Measurements from ENCODE around the gene TBXAS1.

Gene TBXAS1

GRCh38 chr7:139855498-139856270 is 26.6 kb downstream of the TBXAS1 start:
- no peak for DNase-seq

- DNase-seq: no peak
Measured at GRCh38 chr7:139857791-139858190, 28.7 kb downstream of the TBXAS1 start.

DNA sequence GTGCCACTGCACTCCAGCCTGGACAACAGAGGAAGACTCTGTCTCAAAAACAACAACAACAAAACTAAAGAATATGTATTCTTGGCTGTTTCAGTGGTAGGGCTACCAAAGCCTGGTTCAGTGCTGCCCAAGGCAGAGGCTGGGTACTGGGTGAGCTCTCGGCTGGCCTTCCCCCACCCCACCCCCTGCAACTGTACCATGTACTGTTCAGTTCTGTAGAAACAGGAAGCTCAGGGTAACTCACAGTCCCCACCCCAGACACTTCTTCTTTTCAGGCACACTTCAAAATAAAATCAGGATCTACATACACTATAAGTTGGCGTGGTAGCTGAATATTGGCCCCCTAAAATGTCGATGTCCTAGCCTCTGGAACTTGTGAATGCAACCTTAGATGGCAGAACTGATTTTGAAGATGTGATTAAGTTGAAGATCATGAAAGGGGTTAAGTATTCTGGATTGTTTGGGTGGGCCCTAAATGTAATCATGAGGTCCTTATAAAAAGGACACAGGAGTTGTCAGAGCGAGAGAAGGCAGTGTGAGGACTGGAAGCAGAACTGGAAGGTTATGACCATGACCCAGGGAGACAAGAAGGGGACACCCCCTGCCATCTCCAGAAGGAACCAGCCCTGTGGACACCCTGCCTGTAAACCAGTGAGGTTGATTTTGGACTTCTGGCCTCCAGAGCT is 31.2 kb downstream of the TBXAS1 start:
- DNase-seq: no peak

DNA sequence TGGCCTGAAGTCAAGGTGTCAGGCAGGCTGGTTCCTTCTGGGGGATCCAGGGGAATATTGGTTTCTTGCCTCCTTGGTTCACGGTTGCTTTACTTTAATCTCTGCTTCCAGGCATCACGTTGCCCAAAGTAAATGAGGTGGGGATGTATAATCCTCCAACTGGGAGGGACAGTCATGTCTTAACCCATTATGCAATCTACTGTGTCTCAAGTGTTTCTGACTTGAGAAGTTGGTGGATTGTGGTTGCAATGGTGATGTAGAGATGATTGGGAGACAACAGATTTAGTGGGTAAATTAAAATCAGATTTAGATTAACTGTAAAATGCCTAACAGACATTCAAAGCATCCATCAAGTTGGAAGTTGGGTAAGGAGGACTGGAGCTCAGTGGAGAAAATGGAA is 32.7 kb downstream of the TBXAS1 start:
- no peak for DNase-seq

DNA sequence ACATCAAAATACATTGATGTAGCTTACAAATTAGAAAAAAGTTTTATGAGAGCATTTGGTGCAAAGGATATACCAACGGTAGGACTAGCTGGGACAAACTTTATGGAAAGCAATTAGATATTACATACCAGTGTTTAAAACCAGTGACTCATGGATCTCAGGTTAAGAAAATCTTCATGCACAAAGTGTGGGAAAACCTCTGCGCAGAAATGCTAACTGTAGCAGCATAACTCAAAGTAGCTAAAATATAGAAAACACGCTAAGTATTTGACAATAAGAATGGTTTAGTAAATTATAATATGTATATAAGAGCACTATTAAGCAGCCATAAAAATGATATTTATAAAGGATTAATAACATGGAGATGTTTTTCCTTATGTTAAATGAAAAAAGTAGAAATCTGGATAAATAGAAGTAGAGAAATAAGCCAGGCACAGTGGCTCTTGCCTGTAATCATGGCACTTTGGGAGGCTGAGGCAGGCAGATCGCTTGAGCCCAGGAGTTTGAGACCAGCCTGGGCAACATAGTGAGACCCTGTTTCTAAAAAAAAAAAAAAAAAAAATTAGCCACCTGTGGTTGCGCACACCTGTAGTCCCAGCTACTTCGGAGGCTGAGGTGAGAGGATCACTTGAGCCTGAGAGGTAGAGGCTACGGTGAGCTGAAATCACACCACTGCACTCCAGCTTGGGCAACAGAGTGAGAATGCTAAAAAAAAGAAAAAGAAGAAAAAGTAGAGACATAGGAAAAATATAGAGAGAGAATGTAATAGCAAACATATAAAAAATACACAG is 37.2 kb downstream of the TBXAS1 start:
- no peak for DNase-seq

DNA sequence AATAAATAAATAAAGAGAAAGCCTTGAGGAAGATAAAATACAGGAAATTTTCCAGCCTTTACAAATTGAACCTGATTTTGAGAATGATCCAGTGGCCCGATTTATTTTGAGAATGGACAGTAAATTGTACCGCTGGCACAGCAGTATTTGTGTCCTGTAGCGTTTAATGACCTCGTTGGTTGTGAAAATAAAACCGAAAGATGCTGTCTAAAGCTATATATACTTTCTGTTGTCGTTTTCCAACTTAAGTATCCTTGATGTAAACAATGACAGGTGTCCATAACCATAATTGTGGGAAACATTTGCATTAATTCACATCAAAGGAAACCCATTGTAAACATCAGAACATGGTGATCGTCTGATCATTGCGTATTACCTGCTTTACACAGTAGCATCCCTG is 38.8 kb downstream of the TBXAS1 start:
- DNase-seq: no peak

- DNase-seq: no peak
Measured at GRCh38 chr7:139869886-139870285, 40.8 kb downstream of the TBXAS1 start.

GRCh38 chr7:139870380-139870779 is 41.3 kb downstream of the TBXAS1 start:
- no peak for DNase-seq

DNA sequence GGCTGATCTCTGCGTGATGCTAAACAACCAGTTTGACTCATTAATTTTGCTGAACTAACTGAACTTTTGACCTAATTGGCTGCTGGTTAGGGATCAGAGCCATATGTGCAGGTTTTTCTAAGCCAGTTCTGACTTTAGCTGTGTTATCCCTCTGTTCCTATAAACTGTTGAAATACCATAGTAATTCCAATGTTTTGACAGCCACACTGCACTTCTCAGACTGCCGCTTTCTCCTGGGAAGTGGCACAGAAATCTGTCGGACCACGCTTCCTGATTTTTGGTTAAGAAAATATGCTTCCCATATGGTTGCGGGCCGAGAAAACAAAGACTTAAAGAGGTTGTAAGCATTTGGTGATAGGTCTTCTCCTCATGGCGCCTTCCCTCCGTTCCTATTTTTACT is 42.3 kb downstream of the TBXAS1 start:
- DNase-seq: no peak

DNA sequence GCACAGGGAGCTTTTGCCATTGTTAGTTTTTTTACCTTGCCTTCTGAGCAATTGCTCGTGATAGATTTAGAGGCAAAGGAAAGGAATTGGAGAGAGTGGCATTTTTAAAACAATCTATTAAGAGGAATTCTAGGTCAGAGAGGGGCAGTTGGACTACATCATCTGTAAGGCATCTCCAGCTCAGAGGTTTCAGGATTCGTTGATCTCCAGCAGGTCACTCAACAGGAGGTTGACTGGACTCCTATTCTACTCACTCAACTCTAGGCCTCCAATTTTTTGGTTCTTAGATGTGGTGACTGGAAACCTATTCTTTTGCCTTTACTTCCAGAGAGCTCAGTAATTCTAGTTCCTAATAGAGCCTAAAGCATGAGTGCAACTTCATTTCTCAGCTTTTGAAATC is 42.8 kb downstream of the TBXAS1 start:
- DNase-seq: no peak

GRCh38 chr7:139873593-139874301 is 44.7 kb downstream of the TBXAS1 start:
- DNase-seq: no peak

- no peak for DNase-seq
Measured at GRCh38 chr7:139874302-139874629, 45.2 kb downstream of the TBXAS1 start.

DNA sequence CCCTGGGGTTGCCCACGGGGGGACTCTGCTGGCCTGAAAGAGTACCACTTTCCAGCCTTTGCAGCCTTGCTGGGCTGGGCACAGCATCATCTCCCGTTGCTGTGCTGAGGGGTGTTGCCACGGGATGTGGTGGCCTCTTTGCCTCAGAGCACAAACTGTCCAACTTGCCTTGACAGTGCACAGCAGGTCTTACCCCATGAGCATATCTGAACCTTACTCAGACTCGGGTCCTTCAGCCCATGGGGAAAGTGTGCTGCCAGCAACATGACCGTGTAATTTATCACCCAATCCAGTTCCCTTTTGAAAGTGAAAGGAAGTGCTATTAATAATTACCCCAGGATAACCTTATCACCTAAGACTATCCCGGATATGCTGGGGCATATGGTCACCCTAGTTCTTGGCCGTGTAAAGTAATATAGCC is 46.8 kb downstream of the TBXAS1 start:
- no peak for DNase-seq

- no peak for DNase-seq
Measured at GRCh38 chr7:139876622-139877283, 47.7 kb downstream of the TBXAS1 start.

DNA sequence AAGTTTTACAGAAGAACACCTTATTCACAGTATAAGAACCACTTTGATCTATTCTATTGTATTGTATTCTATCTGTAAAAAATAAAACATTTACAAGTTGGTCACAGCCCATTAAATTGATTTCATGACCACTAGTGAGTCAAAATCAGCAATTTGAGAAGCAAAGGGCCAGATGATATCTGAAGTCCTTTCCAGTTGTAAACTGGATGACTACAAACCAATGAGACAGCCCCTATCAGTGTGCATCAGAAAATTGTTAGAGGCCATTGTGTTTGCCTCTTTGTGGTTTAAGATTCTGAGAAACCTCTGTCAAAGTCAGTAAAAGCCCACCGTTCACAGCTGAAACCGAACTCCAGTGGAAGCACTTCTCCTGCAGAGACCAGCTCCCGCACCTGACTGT is 54.8 kb downstream of the TBXAS1 start:
- no peak for DNase-seq

DNA sequence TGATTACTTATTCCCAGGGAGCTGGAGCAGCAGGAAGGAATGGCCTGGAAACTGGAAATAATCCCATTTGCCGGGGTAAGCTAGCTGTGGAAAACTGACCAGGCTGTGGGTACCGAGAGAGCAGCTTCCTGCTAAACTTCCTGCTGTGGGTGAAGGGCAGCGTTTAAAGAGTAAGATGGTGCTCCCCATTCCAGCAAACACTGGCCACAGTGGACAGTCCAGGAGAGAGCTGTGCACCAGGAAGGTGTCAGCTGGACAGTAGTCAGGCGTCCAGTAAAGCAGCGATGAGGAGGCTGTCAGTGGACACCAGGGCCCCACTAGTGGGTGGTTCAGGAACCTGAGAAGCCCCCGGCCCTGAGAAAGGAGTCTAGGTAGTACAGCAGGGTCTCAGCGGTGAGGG is 55.4 kb downstream of the TBXAS1 start:
- no peak for DNase-seq

DNA sequence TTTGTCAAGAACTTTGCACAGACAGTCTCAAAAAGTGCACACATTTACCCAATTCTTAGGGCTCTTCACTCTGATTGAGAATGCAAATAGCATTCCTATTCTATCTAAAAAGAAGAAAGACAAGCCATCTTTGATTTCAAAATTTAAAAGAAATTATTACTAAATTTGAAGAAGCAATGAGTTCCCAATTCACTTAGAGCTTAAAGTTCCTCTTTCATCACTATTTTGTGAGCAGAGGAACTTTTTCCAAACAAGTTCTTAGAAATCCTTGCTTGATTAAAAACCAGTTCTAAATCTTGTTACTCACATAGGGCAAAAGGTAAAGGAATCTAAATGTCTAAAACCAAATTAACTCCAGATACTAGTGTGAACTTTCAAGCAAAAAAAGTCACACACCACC is 56.4 kb downstream of the TBXAS1 start:
- no peak for DNase-seq

GRCh38 chr7:139886206-139886605 is 57.1 kb downstream of the TBXAS1 start:
- no peak for DNase-seq

- no peak for DNase-seq
Measured at GRCh38 chr7:139886899-139887298, 57.8 kb downstream of the TBXAS1 start.

DNA sequence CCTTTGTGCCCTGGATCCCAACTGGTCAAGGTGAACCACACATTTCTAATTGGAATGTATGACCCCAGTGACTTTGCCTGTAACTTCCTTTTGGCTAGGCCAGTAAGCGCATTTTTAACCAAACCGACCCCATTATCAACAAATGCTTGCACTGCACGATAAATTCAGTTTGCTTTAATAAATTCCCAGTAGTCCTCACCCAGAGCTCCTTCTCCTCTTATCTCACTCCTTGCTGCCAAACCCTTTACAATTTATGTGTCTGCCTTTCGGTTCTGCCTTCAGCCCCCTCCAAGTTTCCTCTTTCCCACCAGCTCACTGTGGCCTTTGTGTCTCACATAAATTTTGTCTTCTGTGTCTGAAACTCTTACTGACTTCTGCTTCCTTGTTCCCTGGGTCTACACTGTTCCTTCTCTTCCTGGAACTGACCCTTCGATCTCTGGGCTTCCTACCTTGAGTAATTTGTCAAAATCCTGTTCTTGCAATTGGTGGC is 59.0 kb downstream of the TBXAS1 start:
- DNase-seq: no peak

DNA sequence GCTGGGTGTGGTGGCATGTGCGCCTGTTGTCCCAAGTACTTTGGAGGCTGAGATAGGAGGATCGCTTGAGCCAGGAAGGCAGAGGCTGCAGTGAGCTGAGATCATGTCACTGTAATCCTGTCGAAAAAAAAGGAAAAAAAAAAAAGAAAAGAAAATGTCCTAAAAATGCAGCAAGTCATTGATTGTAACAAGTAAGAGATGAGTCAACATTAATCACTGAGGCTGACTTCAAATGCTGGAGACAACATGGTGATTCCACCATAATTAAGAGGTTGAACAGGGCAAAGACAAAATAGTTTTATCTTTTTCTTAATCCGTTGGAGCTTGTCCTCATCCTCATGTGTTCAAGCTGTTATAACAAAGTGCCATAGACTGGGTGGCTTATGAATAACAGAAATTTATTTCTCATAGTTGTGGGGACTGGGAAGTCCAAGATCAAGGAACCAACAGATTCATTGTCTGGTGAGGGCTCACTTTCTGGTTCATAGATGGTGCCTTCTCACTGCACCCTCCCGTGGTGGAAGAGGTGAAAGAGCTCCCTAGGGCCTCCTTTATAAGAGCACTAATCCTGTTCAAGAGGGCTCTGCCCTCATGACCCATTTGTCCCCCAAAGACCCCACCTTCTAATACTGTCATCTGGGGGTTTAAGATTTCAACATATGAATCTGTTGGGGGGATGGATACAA is 60.3 kb downstream of the TBXAS1 start:
- DNase-seq: no peak

DNA sequence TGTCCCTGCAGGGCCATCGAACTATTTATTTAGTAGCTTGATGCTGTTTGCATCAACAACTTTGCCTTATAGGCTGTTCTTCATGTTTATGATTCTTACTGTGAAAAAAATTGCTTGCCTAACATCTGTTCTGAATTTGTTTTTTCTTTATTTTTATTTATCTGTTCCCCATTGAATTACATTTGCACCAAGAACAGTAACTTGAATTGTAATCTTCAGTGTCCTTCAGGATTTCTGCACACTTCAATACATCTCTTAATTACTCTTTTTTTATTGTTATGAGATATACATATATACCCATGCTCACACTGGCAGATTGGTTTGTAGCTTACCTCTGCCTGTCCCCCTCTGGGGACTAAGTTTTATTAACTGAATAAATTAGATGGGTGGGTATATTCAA is 64.4 kb downstream of the TBXAS1 start:
- DNase-seq: no peak

All from NCI-H2227 treated with DMSO at 0.1 percent for 48 hours (cell line).